C4-2B (cell line): ENCODE measurements around the gene ASCC3.

Experiments
- CTCF ChIP-seq: fragments of 450-650 bp; conservative IDR thresholded peaks from 2 replicates; pipeline ENCODE4 v1.5.1; 2017; ENCODE audit warnings: mild to moderate bottlenecking
- ZFX ChIP-seq: fragments of 450-650 bp; IDR thresholded peaks from 2 replicates; pipeline ENCODE4 v1.6.1; 2017

GRCh38 chr6:100865525-100865924 lies 15.6 kb downstream of the ASCC3 start:
- TF ChIP-seq CTCF (no peak), ZFX (no peak)
